IMR-90 (cell line): ENCODE data around the gene PPP3R2. TPM values are rescaled to one million over a fixed set of nuclear protein-coding genes. Genes with fewer than 3 reads are reported as not detected.
"Not testable (repeated sequence)": the region's sequence is repeated elsewhere in the genome, so short reads cannot be mapped to it uniquely, and the experiment has no call there.

Source experiments
- ATAC-seq: fragments of 200-7000 bp; cut with Tn5 transposase; 2 replicates; pipeline ENCODE4 v1.9.1; 2020; ENCODE audit warnings: low read depth, mild to moderate bottlenecking, moderate library complexity
- BruUV-seq: library from RNA; stranded (reverse); fragments of 400-500 nt; replicated peaks from 2 replicates; lab custom pipeline; 2021; lab: Mats Ljungman, UMichigan
- CTCF ChIA-PET: fragments of 300-600 bp; formaldehyde crosslinking; extraction: SDS; loops from one replicate; lab custom pipeline; 2021; ENCODE audit warnings: antibody characterized with exemption; lab: Yijun Ruan, JAX
- POLR2A ChIA-PET: fragments of 300-600 bp; sonication (Branson Sonifier 250); formaldehyde crosslinking; loops from one replicate; lab custom pipeline; 2022; ENCODE audit warnings: antibody characterized with exemption; ENCODE audit not compliant: unreplicated experiment; lab: Charles Lee
- DNase-seq: peaks from one replicate; pipeline ENCODE4 v3.0.0; 2013
- H2AFZ ChIP-seq: replicated peaks from 2 replicates; pipeline ENCODE3; 2013; ENCODE audit warnings: low read length, mild to moderate bottlenecking; ENCODE audit not compliant: poor library complexity
- H2AK5ac ChIP-seq: 2 replicates; pipeline ENCODE4 v1.6.1; 2013; ENCODE audit warnings: low read depth, low read length, inconsistent platforms
- H2AK9ac ChIP-seq: replicated peaks from 2 replicates; pipeline ENCODE3; 2013; ENCODE audit warnings: mild to moderate bottlenecking, low read depth, low read length, moderate library complexity; ENCODE audit not compliant: poor library complexity
- H2BK120ac ChIP-seq: 2 replicates; pipeline ENCODE4 v1.6.1; 2013; ENCODE audit warnings: low read depth, low read length, inconsistent platforms
- H2BK15ac ChIP-seq: 3 replicates; pipeline ENCODE4 v1.6.1; 2013; ENCODE audit warnings: low read depth, low read length, inconsistent platforms
- H2BK20ac ChIP-seq: 2 replicates; pipeline ENCODE4 v1.6.1; 2013; ENCODE audit warnings: low read depth, mild to moderate bottlenecking, inconsistent platforms, low read length, moderate library complexity
- H2BK5ac ChIP-seq: 2 replicates; pipeline ENCODE4 v1.6.1; 2013; ENCODE audit warnings: mild to moderate bottlenecking, low read depth, low read length, inconsistent platforms; ENCODE audit not compliant: poor library complexity, severe bottlenecking
- H3K14ac ChIP-seq: replicated peaks from 2 replicates; pipeline ENCODE4 v1.6.1; 2013; ENCODE audit warnings: low read depth, low read length, inconsistent platforms
- H3K18ac ChIP-seq: 2 replicates; pipeline ENCODE4 v1.6.1; 2013; ENCODE audit warnings: low read depth, low read length, control low read depth
- H3K23ac ChIP-seq: 2 replicates; pipeline ENCODE4 v1.6.1; 2013; ENCODE audit warnings: low read depth, low read length, inconsistent platforms
- H3K27ac ChIP-seq: 2 replicates; pipeline ENCODE4 v1.5.1; 2013; ENCODE audit warnings: mild to moderate bottlenecking, control low read depth, low read length; ENCODE audit not compliant: insufficient read depth
- H3K27me3 ChIP-seq: 2 replicates; pipeline ENCODE4 v1.6.1; 2013; ENCODE audit warnings: low read length; ENCODE audit not compliant: control insufficient read depth, insufficient read depth
- H3K36me3 ChIP-seq: 2 replicates; pipeline ENCODE4 v1.6.1; 2013; ENCODE audit warnings: low read length, mixed read lengths; ENCODE audit not compliant: control insufficient read depth, insufficient read depth
- H3K4ac ChIP-seq: 2 replicates; pipeline ENCODE4 v1.6.1; 2013; ENCODE audit warnings: low read depth, low read length, inconsistent platforms
- H3K4me1 ChIP-seq: 2 replicates; pipeline ENCODE4 v1.6.1; 2013; ENCODE audit warnings: low read length, mixed read lengths; ENCODE audit not compliant: control insufficient read depth, insufficient read depth
- H3K4me2 ChIP-seq: 2 replicates; pipeline ENCODE4 v1.6.1; 2013; ENCODE audit warnings: low read depth, mild to moderate bottlenecking, control low read depth, low read length, moderate library complexity
- H3K4me3 ChIP-seq: 2 replicates; pipeline ENCODE4 v1.5.1; 2013; ENCODE audit warnings: low read depth, mild to moderate bottlenecking, control low read depth, low read length, moderate library complexity; ENCODE audit not compliant: insufficient read depth
- H3K56ac ChIP-seq: 2 replicates; pipeline ENCODE4 v1.6.1; 2013; ENCODE audit warnings: low read length, inconsistent platforms; ENCODE audit not compliant: insufficient read depth; ENCODE audit errors: extremely low read depth
- H3K79me1 ChIP-seq, 2 experiments: 2 replicates each; pipeline ENCODE4 v1.6.1; 2013; ENCODE audit warnings: low read length in 2 of 2, inconsistent platforms in 1 of 2, low read depth in 1 of 2
- H3K9ac ChIP-seq: 2 replicates; pipeline ENCODE4 v1.6.1; 2013; ENCODE audit warnings: low read depth, low read length, control low read depth
- H3K9me1 ChIP-seq: 2 replicates; pipeline ENCODE4 v1.6.1; 2013; ENCODE audit warnings: low read length, inconsistent platforms; ENCODE audit not compliant: insufficient read depth
- H3K9me3 ChIP-seq: 2 replicates; pipeline ENCODE4 v1.6.1; 2013; ENCODE audit warnings: low read length; ENCODE audit not compliant: control insufficient read depth, insufficient read depth
- H4K20me1 ChIP-seq: 2 replicates; pipeline ENCODE4 v1.6.1; 2013; ENCODE audit warnings: low read length, inconsistent platforms; ENCODE audit not compliant: insufficient read depth
- H4K5ac ChIP-seq: 2 replicates; pipeline ENCODE4 v1.6.1; 2013; ENCODE audit warnings: mild to moderate bottlenecking, low read depth, low read length, control low read depth
- H4K8ac ChIP-seq, 2 experiments: 2 replicates each; pipeline ENCODE4 v1.6.1; 2013; ENCODE audit warnings: low read depth in 2 of 2, low read length in 2 of 2, control low read depth in 1 of 2, inconsistent platforms in 1 of 2
- H4K91ac ChIP-seq: 2 replicates; pipeline ENCODE4 v1.6.1; 2013; ENCODE audit warnings: low read depth, low read length, inconsistent platforms; ENCODE audit not compliant: insufficient read depth
- WGBS, 2 experiments: methylation state at CpG; one replicate each; pipeline versions ENCODE4 v1.1.5 to v1.1.7; 2013; ENCODE audit warnings: missing lambda C conversion rate in 2 of 2; ENCODE audit not compliant: insufficient read length in 1 of 2; ENCODE audit errors: extremely low coverage in 2 of 2; 5-methylcytosine and 5-hydroxymethylcytosine counted together
- dilution Hi-C: fragments of 300-500 bp; cut with HindIII; formaldehyde crosslinking; loops from one replicate; pipeline ENCODE4 v1.14.3; 2018; ENCODE audit warnings: low sequenced_read_pairs; ENCODE audit not compliant: unreplicated experiment
- in situ Hi-C: fragments of 300-500 bp; cut with MboI; formaldehyde crosslinking; loops from 3 replicates; pipeline ENCODE4 v1.14.3; 2019; ENCODE audit warnings: low sequenced_read_pairs, inconsistent platforms, mixed read lengths
- intact Hi-C: fragments of 100-400 bp; cut with micrococcal nuclease; formaldehyde crosslinking; loops from 2 replicates; pipeline ENCODE4 v1.10.0; 2022
- polyA plus RNA-seq, 3 experiments: library from polyadenylated mRNA; depleted of rRNA; stranded (reverse); fragments of >200 nt; gene quantifications; 2 replicates each; pipeline ENCODE4 v1.2.3, GENCODE V29; 2012; ENCODE audit warnings: low replicate concordance in 1 of 3
- total RNA-seq: library from RNA; depleted of rRNA; stranded (reverse); fragments of >200 nt; gene quantifications from 2 replicates; pipeline ENCODE4 v1.2.3, GENCODE V29; 2012

PPP3R2 gene
- total and polyA plus RNA-seq, 2 of the 4 experiments (the other 2 are of a cell fraction): not detected

DNA sequence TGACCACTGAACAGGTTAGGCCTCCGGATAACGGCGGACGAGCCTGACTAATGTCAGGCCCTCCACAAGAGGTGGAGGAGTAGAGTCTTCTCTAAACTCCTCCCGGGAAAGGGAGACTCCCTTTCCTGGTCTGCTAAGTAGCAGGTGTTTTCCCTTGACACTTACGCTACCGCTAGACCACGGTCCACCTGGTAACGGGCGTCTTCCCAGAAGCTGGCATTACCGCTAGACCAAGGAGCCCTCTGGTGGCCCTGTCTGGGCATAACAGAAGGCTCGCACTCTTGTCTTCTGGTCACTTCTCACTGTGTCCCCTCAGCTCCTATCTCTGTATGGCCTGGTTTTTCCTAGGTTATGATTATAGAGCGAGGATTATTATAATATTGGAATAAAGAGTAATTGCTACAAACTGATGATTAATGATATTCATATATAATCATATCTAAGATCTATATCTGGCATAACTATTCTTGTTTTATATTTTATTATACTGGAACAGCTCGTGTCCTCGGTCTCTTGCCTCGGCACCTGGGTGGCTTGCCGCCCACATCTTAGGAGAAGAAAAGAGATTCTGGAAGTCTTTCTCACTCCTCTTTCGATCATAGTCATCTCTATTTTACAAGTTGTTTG, 45.2 kb downstream of the PPP3R2 start:
- H3K23ac ChIP-seq, H3K4me2 ChIP-seq, dilution Hi-C loops, ATAC-seq, H2BK5ac ChIP-seq, H3K4me1 ChIP-seq, H2BK20ac ChIP-seq, H3K9me1 ChIP-seq, BruUV-seq, H3K79me1 ChIP-seq, H4K91ac ChIP-seq, H4K20me1 ChIP-seq, H2AFZ ChIP-seq, H3K27me3 ChIP-seq, H3K27ac ChIP-seq, H2BK15ac ChIP-seq, POLR2A ChIA-PET, in situ Hi-C loops, H2BK120ac ChIP-seq, H3K4ac ChIP-seq, H4K5ac ChIP-seq, H3K9ac ChIP-seq, H3K18ac ChIP-seq, H3K4me3 ChIP-seq, H2AK9ac ChIP-seq, intact Hi-C loops, H3K9me3 ChIP-seq, H4K8ac ChIP-seq, DNase-seq, H3K14ac ChIP-seq, H3K56ac ChIP-seq, H2AK5ac ChIP-seq: not testable (repeated sequence)
- CTCF ChIA-PET: interaction anchor here (0.6 to 1.2 kb wide), 3 partner anchors 12 to 82 kb away, joined by 3 read pairs; no protein-coding TSS in a partner anchor
- no CpG with 5 or more reads among the region's 18 CpGs for WGBS, 2 experiments
- H3K36me3 ChIP-seq: peaks cover 35% of the 10 kb centered on the region
